Measurements from ENCODE around the gene RSBN1.
"Not testable (repeated sequence)": the region's sequence is repeated elsewhere in the genome, so short reads cannot be mapped to it uniquely, and the experiment has no call there.

Gene RSBN1

GRCh38 chr1:113732802-113733201 lies 79.5 kb downstream of the RSBN1 start:
- DNase-seq: no peak

- DNase-seq: no peak
Observed at GRCh38 chr1:113721010-113721409, 91.3 kb downstream of the RSBN1 start.

- not testable (repeated sequence) for DNase-seq
Observed at GRCh38 chr1:113718621-113719020, 93.7 kb downstream of the RSBN1 start.

- not testable (repeated sequence) for DNase-seq
Observed at GRCh38 chr1:113717506-113717905, 94.8 kb downstream of the RSBN1 start.

GRCh38 chr1:113714606-113715269 lies 97.5 kb downstream of the RSBN1 start:
- DNase-seq: no peak

Measured in NCI-H146 (cell line).